ENCODE data around the gene STAT5A.

DNA sequence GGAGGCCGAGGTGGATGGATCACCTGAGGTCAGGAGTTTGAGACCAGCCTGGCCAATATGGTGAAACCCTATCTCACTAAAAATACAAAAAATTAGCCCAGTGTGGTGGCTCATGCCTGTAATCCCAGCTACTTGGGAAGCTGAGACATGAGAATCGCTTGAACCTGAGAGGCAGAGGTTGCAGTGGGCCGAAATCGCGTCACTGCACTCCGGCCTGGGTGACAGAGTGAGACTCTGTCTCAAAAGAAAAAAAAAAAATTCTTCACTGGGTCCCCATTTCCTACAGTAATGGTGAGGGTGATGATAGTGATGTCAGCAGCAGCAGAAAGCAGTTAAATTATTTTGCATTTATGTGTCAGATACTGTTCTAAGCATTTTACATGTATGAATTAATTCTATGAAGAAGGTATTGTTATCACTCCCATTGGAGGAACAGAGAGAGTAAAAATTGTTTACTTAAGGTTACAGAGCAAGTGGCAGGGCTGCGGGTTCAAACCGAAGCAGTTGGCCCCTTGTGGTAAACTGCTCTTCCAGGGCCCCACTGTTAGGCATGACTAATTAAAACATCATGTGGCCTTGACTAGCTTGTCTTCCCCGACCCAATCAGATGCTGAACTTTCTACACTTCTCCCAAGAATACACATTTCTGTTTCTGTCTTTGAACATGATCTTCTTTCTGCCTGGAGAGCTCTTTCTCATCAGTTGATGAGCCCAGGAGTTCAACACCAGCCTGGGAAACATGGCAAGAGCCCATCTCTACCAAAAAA, 54.1 kb downstream of the STAT5A start:
- no peak for TF ChIP-seq CTCF (IDR thresholded peaks at IDR 0.05; ENCODE audit: insufficient read depth, low read depth, low read length)
- TF ChIP-seq EZH2 (IDR thresholded peaks at IDR 0.05; ENCODE audit: insufficient read depth, low read length): no peak

All from astrocyte (in vitro differentiated cells and primary cell).